ENCODE results near the gene SOX12.

SOX12 gene

GRCh38 chr20:278607-279571 is 46.5 kb upstream of the SOX12 start:
- Histone ChIP-seq H3K4me1 (no peaks in the 10 kb centered on the region), H3K4me3 (no peak overlapping the region), H3K36me3 (peaks cover 0 to 54% (median 21%) of the 10 kb centered on the region in 3 donors), H3K9me3 (no peaks in the 10 kb centered on the region), H3K27me3 (no peaks in the 10 kb centered on the region), H3K27ac (no peak overlapping the region)
- no peak for TF ChIP-seq CTCF (IDR thresholded peaks at IDR 0.05)
- intact Hi-C loops (cut with DNase I; ENCODE audit: low total_unique reads) = no loop called here
- peak in 1 of 2 donors; percentile 66 for DNase-seq

- intact Hi-C loops (cut with DNase I; ENCODE audit: low total_unique reads) = no loop called here
- H3K4me1 ChIP-seq = no peaks in the 10 kb centered on the region
- no peak for TF ChIP-seq CTCF (IDR thresholded peaks at IDR 0.05)
These were observed 41.2 kb upstream of the SOX12 start for GRCh38 chr20:284172-284571.

GRCh38 chr20:286508-286907 is 38.8 kb upstream of the SOX12 start:
- Histone ChIP-seq H3K27me3 (no peaks in the 10 kb centered on the region), H3K27ac (no peak overlapping the region), H3K4me3 (no peak overlapping the region), H3K4me1 (peaks cover 0 to 17% (median 10%) of the 10 kb centered on the region in 4 donors), H3K36me3 (peaks cover 0 to 6% (median 0%) of the 10 kb centered on the region in 3 donors), H3K9me3 (no peaks in the 10 kb centered on the region)
- TF ChIP-seq CTCF (IDR thresholded peaks at IDR 0.05) = no peak
- intact Hi-C loops (cut with DNase I; ENCODE audit: low total_unique reads) = no loop called here
- DNase-seq = peak in 1 of 2 donors; percentile 1

More at GRCh38 chr20:284172-284571, 41.2 kb upstream of the SOX12 start:
- Histone ChIP-seq H3K27me3 (no peaks in the 10 kb centered on the region), H3K27ac (no peak overlapping the region), H3K36me3 (peaks cover 0 to 15% (median 0%) of the 10 kb centered on the region in 3 donors), H3K4me3 (no peak overlapping the region), H3K9me3 (no peaks in the 10 kb centered on the region)
- DNase-seq = peak in 1 of 2 donors; percentile 23

GRCh38 chr20:288956-289692 is 36.2 kb upstream of the SOX12 start:
- intact Hi-C loops (cut with DNase I; ENCODE audit: low total_unique reads) = no loop called here
- no peaks in the 10 kb centered on the region for H3K36me3 ChIP-seq
- no peaks in the 10 kb centered on the region for H3K27me3 ChIP-seq
- peak overlapping the region in 1 of 2 donors; percentile 67 for H3K4me3 ChIP-seq
- DNase-seq = no peak
- peaks cover 0 to 18% (median 10%) of the 10 kb centered on the region in 4 donors for H3K4me1 ChIP-seq
- no peaks in the 10 kb centered on the region for H3K9me3 ChIP-seq
- no peak for TF ChIP-seq CTCF (IDR thresholded peaks at IDR 0.05)
- no peak overlapping the region for H3K27ac ChIP-seq

- H3K4me1 ChIP-seq = peaks cover 0 to 18% (median 10%) of the 10 kb centered on the region in 4 donors
- TF ChIP-seq CTCF (IDR thresholded peaks at IDR 0.05) = no peak
- DNase-seq = no peak
- intact Hi-C loops (cut with DNase I; ENCODE audit: low total_unique reads) = no loop called here
- no peaks in the 10 kb centered on the region for H3K36me3 ChIP-seq
- H3K27ac ChIP-seq = peak overlapping the region; percentile 73 to 89
- H3K9me3 ChIP-seq = no peaks in the 10 kb centered on the region
- no peaks in the 10 kb centered on the region for H3K27me3 ChIP-seq
- peak overlapping the region; percentile 57 to 67 for H3K4me3 ChIP-seq
These were observed 35.7 kb upstream of the SOX12 start for GRCh38 chr20:289693-290083.

Data from tibial artery (tissue), 4 donors.